NCI-H146 (cell line): ENCODE data around the gene UAP1L1.
A peak's percentile ranks its signal among the peaks of the same experiment; 100 is the strongest.
"Not testable (repeated sequence)": the region's sequence is repeated elsewhere in the genome, so short reads cannot be mapped to it uniquely, and the experiment has no call there.

Experiments
- DNase-seq: peaks from one replicate; lab custom pipeline; 2025; lab: John Stamatoyannopoulos, UW

The UAP1L1 gene

DNA sequence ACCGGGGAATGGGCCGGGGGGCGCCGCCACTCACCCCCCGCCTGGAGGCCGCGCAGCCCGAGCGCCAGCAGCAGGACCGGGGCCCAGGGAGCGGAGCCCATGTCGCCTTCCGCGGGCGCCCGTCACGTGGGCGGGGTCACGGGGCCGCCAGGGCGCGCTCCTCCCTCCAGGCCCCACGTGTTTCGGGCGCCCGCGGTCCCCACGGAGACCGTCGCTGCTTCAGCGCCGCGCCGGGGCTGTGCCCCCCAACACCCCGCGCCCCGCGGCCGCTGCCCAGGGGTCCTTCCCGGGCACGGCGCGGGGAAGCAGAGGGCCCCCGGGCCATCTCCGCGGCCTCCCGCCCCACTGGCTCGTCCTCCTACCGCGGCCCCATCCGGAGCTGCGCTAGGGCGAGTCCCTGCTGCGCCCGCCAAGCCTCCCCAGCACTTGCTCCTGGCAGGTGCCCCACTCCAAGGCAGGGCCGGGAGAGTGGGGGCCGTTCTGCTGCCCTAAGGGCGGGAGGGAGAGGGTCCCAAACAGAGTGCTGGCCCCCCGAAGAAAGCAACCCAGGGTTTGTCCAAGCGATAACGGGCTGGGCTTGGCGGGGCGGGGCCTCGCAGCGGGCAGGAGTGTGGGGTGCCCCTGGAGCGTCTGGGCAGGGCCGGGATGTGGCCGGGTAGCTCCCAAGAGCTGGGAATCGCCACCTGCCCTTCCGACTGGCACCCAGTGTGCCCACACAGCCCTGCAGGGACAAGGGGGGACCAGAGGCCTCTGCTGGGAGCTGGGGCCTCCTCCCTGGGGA, 37.5 kb downstream of the UAP1L1 start, which contains the start of gene DPP7:
TSS of gene DPP7 (minus strand) at position 121 of the 781 bp plus-strand sequence. CDS start at position 101, 20 bp downstream.
- DNase-seq = peak; percentile 56

DNA sequence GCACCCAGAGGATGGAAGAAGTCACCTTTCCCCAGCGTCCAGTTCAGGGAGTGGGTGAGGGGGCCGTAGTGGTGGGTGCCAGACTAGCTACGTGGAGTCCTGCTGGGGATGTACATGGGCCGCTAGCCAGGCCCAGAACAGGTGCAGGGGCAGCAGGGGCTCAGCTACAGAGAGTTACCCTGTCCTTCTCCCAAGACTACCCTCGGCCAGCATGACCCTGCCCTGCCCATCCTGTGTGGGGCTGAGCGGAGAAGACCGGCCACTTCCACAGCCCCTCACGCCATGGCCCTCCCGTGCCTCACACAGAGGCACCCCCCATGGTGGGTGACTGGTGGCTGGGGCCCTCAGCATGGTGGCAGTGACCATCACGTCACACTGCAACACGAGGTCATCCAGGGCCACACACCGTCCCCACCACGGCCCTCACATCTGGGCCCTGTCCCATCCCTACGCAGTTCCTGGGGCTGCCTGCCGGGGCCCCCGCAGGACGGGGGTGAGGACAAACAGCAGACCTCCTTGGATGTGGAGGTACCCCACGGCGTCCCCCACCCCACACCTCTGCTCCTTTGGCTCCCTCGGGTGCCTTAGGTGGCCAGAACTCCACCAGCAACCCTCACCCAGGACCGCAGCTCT, 38.2 kb downstream of the UAP1L1 start:
- no peak for DNase-seq

DNA sequence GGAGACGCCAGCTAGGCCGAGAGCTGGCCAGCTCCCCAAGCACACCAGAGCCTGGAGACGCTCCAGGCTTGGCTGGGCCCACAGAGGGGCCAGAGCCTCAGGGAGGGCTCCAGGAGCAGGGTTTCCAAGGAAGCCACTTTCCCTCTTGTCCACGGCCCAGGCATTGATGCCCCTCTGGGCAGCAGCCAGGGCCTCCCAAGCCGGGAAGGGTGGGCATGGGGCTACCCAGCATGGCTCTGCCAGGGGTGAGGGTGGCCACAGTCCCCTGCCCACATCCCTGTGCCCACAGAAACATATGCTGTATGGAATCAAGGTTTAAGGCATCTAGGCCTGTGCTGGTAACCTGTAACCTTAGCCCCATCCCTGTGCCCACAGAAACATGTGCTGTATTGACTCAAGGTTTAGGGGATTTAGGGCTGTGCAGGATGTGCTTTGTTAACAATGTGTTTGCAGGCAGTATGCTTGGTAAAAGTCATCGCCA, 38.8 kb downstream of the UAP1L1 start:
- DNase-seq = no peak

DNA sequence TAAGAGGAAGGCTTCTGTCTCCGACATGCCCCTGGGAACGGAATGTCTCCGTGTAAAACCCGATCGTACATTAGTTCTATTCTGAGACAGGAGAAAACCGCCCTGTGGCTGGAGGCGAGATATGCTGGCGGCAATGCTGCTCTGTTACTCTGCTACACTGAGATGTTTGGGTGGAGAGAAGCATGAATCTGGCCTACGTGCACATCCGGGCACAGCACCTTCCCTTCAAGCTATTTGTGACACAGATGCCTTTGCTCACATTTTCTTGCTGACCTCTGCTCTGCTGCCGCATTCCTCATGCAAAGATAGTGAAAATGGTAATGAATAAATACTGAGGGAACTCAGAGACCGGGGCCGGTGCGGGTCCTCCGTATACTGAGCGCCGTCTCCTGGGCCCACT, 39.4 kb downstream of the UAP1L1 start:
- no peak for DNase-seq

DNA sequence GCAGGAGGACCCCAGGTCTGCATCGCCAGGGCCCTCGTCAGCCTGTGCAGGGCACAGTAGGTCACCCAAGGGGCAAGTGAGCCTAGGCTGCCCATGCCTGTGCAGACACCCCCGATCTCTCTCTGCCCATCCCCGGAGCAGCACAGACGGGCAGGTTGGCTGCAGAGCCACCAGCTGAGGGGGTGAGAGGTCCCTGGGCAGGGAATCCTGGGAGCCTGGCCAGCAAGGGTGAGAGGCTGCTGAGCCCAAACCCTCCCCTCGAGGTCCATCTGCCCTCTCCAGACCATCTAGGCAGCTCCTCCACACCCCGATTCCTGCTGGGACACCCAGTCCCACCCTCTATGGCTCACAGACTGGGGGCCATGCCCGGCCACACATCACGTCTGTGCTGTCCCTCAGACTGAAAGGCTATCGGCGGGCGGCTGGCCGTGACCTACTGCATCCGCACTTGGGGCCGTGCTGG, 40.0 kb downstream of the UAP1L1 start:
- no peak for DNase-seq

DNA sequence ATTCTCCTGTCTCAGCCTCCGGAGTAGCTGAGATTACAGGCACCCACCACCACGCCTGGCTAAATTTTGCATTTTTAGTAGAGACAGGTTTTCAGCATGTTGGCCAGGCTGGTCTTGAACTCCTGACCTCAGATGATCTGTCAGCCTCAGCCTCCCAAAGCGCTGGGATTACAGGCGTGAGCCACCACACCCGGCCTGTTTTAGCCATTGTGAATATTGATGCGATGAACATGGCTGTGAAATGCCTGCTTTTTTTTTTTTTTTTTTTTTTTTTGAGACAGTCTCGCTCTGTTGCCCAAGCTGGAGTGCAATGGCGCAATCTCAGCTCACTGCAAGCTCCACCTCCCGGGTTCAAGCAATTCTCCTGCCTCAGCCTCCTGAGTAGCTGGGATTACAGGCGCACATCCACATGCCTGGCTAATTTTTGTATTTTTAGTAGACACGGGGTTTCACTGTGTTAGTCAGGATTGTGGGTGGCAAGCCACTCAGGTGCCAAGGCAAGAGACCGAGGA, 40.8 kb downstream of the UAP1L1 start:
- not testable (repeated sequence) for DNase-seq

DNA sequence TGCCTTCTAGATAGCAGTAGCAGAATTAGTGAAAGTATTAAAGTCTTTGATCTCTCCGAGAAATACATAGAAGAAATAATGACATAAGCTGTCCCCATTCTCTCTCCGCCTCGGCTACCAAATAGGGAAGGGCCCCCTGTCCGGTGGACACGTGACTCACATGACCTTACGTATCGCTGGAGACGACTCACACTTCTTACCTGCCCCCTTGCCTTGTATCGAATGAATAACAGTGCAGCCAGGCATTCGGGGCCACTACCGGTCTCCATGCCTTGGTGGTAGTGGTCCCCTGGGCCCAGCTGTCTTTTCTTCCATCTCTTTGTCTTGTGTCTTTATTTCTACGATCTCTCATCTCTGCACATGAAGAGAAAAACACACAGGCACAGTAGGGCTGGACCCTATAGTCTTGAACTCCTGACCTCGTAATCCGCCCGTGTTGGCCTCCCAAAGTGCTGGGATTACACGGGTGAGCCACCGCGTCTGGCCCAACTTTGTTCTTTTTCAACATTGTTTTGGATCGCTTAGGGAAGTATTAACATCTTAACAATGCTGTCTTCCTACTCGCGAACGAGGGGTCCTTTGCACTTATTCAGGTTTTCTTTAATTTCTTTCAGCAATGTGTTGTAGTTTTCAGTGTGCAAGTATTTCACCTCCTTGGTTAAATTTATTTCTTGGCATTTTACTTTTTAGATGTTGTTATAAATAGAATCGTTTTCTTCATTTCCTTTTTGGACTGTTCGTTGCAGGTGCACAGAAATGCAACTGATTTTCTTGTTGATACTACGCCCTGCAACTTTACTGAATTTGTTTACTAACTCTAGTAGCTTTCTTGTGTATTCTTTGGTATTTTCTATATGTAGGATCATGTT, 44.8 kb downstream of the UAP1L1 start:
- DNase-seq = not testable (repeated sequence)

DNA sequence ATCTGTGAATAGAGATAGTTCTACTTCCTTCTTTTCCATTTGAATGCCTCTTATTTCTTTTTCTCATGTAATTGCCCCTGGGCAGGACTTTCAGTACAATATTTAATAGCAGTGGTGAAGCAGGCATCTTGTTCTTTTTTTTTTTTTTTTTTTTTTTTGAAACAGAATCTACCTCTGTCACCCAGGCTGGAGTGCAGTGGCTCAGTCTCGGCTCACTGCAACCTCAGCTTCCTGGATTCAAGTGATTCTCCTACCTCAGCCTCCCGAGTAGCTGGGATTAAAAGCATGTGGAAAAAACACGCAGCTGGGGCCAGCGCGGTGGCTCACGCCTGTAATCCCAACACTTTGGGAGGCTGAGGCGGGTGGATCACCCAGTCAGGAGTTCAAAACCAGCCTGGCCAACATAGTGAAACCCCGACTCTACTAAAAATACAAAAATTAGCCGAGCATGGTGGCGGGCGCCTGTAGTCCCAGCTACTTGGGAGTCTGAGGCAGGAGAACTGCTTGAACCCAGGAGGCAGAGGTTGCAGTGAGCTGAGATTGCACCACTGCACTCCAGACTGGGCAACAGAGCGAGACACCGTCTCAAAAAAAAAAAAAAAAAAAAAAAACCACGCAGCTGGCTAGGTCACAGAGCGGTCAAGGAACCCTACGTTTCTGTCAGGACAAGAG, 45.6 kb downstream of the UAP1L1 start:
- DNase-seq = not testable (repeated sequence)

DNA sequence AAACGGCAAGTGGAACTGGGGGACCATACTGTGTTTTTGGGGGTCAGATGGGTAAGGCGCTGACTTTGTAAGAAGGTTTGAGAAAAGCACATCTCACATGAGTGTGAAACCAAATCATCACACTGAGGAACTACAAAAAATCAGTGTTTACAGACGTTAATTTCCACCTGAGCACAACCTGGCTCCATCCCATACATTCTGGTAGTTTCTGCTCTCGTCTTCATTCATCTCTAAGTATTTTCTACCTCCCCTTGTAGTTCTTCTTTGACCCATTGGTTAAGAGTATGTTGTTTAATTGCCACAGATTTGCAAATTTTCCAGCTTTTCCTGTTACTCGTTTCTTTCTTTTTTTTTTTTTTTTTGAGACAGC, 46.1 kb downstream of the UAP1L1 start:
- DNase-seq = no peak

DNA sequence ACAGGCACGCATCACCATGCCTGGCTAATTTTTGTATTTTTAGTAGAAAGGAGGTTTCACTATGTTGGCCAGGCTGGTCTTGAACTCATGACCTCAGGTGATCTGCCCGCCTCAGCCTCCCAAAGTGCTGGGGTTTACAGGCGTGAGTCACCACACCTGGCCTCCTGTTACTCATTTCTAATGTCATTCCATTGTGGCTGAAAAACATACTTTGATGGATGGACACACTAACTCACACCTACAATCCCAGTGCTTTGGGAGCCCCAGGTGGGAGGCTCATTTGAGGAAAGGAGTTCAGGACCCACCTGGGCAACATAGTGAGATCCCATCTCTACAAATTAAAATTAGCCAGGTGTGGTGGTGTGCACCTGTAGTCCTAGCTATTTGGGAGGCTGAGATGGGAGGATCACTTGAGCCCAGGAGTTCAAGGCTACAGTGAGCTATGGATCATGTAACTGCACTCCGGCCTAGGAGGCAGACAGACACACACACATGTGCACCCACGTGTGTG, 46.7 kb downstream of the UAP1L1 start:
- not testable (repeated sequence) for DNase-seq

DNA sequence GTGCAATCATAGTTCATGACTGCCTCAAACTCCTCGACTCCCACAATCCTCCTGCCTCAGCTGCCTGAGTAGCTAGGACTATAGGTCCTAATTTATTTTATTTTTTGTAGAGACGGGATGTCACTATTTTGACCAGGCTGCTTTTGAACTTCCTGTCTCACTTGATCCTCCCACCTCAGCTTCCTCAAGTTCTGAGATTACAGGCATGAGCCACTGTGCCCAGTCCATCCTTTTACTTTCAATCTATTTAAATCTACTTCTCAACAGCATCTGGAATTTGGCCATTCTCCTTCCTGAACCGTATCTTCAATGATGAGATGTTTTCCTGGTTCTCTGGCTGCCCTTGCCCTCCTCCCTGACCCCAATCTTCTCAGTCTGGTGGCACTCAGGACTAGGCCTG, 49.5 kb downstream of the UAP1L1 start:
- no peak for DNase-seq

DNA sequence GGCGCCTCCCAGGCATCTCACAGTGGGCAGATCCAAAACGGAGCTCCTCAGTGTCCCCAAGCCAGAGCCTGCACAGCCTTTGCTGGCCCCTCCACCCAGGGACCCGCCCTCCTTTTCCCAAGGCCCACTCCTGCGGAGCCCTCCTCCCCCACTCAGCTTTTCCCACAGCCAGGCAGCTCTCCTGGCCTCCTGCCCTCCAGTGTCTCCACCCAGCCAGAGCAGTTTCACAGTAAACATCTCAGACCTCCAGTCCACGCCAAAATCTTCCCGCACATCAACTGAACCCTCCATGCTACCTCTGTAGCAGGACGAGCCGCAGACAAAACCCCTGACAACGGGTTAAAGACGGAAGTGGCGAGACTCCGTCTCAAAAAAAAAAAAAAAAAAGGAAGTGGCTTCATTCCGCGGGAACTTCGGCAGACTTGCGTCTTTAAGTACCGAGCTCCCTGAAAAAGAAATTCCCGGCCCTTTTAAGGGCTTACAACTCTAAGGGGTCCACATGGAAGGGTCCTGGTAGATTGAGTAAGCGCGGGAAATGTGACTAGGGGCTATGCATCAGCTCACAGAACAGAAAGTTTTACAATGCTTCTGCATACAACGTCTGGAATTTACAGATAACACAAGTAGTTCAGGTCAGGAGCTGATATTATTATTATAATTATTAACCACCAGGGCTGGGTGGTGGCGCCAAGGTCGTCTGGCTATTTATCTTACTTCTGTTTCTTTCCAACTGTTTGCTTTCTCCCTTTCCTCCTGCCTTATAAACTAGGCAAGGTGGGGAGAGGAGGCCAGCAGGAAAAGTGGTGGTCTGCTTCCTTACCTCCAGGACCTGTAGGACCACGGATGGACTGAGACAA, 50.2 kb downstream of the UAP1L1 start:
- no peak for DNase-seq

DNA sequence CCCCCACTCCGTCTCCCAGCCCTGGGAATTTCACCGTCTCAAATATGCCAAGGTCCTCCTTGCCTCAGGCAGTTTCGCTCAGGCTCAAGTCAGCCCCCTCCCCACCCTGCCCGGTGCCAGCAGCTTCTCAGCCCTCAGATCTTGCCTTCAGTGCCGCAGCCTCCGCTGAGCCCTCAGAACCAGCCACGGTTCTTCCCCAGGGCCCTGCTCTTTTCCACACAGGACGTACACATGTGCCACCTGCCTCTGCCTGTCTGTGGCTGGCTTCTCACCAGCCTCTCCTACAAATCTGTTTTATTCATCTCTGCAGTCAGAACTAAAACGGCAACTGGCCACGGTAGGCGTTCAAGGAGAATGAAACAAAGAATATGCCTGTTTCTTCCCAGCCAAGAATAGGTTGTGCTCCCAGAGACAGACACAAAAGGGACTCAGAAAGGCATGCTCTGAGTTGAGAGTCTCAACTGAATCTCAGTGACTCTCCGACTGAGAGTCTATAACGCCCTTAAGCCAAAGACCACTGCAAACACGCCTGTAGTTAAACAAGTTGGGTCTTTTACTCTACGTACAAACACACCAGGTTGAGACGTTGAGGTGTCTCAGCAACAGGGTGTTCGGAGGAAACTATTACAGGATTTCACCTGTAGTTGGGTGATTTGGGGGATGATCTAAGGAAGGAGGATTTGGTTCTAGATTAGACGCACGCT, 51.0 kb downstream of the UAP1L1 start:
- no peak for DNase-seq

DNA sequence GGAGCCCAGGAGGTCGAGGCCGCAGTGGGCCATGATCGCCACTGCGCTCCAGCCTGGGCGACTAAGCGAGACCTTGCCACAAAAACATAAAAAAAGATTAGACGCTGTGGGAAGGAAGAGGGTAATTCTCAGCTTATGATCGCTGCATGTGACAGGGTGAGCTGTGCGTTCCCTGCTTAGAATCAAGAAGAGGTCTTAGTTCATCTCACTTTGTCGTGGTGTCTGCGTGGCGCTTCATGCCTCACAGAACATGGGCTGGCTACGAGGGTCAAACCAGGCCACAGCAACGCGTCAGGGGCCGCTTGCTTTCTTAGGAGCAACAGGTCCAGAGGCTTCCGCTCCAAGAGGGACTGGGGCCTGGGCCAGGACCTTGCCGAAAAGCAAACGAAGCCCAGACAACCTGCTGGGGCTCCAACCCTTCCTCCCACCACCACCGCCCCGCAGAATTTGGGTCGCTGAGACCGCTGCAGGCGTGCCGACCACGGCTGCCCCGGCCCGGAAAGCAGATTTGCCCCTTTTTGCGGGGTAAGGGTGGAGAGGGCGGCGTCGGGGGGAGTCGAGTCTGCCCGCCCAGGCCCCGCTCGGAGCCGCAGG, 51.6 kb downstream of the UAP1L1 start:
- no peak for DNase-seq

DNA sequence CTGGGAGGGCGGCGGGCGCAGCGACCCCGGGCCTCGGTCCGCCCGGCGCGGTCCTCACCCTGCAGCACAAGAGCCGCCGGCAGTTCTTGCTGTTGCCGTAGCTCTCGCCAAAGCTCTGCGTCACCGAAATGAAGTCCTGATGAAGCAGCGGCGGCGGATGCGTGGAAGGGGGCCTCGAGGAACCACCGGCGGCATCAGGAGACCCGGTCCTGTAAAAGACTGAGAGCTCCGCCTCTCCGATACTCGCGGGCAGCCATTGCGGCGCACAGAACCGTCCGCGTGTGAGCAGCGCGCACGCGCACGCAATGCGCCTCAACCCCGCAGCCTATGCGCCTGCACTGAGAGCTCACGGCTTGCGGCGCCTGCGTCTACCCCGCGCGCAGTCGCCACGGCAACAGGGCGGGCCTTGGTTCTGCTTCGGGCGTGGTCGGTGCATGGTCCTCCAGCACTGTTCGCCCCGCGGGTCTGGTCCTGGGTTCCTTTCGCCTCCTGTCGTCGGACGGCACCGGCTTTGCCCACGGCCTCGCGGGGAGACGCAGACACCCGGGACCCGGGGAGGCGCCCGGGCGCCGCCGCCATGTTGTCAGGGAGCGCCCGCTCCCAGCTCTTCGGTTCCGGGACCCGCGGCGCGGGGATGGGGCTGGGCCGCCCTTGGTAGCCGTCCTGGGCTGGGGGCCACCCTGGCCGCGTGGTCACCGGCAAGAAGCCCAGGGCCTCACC, 52.3 kb downstream of the UAP1L1 start:
- peak; percentile 89 for DNase-seq

DNA sequence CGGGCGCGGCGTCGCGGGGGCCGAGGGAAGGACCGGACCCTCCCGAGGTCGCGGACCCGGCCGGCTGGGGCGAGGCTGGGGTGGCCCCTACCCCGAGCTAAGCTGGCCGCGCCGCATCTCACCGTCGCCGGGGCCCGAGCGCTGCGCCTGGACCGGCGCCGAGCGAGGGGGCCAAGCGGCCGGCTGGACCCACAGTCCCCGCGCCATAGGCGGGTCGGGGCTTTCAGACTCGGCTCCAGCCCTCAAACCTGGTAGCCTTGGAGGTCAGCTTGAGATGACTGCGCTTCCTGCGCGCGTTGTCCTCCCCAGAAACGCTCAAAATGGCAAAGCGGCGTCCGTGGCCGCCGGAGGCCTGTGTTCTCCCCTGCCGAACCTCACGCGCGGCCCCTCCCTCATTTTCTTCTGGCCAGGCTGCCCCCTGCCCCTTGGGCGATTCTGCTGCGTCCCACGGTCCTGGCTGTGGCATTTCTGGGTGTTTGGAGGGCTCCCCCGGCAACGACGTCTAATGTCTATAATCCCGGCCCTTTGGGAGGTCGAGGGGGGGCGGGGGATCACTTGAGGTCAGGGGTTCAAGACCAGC, 52.9 kb downstream of the UAP1L1 start:
- peak; percentile 31 for DNase-seq
